T follicular helper cell (primary cell): ENCODE measurements around the gene SMIM36.
"Not testable (repeated sequence)": the region's sequence is repeated elsewhere in the genome, so short reads cannot be mapped to it uniquely, and the experiment has no call there.

Experiments
- DNase-seq: peaks from one replicate; pipeline ENCODE4 v3.0.0-alpha.2; 2020; ENCODE audit warnings: low read depth

SMIM36 gene

DNA sequence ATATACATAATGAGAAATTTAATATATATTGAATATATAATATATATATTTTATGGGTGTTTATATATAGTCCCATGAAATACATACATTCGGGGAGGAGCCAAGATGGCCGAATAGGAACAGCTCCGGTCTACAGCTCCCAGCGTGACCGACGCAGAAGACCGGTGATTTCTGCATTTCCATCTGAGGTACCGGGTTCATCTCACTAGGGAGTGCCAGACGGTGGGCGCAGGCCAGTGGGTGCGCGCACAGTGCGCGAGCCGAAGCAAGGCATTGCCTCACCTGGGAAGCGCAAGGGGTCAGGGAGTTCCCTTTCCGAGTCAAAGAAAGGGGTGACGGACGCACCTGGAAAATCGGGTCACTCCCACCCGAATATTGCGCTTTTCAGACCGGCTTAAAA, 9.6 kb downstream of the SMIM36 start:
- not testable (repeated sequence) for DNase-seq

DNA sequence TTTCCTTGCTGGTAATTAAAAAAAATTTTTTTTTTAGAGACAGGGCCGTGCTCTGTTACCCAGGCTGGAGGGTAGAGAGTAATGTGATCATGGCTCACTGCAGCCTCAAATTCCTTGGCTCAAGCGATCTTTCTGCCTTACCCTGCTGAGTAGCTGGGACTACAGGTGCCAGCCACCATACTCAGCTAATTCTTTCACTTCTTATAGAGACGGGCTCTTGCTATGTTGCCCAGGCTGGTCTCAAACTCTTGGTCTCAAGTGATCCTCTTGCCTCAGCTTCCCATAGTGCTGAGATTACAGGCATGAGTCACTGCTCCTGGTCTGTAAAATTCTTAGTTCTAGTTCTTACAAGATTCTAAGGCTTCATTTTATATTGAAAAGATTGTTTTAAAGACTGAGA, 11.1 kb downstream of the SMIM36 start:
- no peak for DNase-seq

DNA sequence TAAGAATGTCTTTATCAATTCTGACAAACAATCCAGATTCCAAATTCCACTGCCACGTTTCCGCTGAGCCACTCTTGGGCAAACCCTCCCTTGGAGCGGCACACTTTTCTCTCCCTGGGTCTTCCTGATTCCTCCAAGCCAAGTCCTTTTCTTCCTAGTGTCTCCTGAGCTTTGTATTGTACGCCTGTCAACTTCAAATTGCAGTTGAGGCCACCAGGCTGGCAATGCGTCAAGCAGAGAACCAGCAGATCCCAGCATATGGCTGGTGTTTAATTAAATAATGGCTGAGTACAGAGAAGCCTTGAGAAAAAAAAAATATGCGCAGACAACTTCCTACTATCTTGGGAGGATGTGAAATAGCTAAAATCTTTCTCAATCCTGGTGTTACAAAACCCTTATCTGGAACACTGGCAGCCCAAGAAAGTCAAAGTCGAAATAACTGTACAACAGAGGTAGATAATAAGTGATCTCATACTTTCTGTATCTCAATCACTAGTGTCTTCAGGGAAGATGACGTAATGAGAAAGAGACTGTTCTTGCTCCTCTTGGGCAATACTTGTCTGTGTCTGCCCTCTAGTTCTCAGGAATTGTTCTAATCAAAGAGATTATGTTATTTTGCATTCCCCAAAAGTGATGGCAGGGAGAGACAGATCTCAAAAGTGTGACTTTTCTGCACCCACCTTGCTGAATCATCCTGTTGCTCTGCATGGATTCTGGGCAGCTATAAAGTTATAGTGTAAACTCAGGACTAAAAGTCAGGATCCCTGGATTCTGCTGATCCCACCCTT, 15.0 kb downstream of the SMIM36 start:
- no peak for DNase-seq

DNA sequence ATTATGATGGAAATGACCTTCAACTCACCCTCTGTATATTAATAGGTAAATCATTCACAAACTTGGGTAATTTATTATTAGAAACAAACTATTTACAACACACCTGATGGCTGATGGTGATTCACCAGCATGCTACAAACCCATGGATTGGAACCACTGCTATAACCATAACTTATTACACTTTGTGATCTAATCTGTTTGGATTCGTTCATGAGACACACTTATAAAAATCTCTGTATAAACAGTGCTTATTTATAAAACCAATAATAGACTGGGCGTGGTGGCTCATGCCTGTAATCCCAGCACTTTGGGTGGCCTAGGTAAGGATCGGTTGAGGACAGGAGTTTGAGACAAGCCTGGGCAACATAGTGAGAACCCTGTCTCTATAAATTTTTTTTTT, 16.0 kb downstream of the SMIM36 start:
- DNase-seq = no peak

DNA sequence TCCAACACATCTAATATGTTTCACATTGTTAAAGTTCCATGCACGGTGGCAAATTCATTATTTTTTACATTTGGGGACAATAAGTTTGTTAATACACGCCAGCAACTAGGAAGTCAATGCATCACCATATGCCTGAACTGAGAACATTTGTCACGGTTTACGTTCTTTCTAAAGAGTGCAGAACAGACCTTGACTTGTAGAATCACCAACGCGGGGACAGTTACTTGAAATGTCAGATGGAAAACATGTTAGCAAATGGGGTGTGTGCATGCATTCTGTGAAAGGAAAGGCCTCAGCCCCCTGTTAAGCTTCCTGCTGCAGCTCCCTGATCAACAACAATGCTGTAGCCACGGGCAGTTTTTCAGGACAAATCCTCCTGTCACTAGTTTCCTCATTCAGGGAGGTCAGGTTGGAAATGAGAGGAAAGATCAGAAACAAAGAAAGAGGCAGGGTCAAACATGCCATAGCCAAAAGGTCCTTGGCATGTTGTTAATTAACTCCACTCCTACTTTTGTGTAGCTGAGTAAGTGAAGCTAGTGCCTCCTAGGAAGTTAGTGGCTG, 18.4 kb downstream of the SMIM36 start:
- DNase-seq = no peak

DNA sequence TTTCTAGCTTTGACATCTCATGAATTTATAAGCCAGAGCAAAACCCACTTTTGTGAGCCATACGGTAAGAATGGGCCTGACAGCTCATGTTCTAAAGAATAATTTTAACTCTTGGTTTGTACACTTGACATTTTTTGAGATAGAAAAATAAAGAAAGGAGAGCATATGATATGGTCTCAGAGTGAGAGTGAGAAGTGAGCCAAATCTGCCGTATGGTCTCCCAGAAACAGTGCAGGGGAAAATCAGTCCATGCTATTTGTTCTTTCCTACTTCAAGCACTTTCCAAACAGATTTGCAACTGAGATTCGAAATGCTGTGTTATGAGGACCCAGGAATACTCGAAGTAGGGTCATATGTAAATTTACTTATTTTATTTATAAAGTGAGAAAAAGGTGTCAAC, 20.9 kb downstream of the SMIM36 start:
- DNase-seq = no peak

DNA sequence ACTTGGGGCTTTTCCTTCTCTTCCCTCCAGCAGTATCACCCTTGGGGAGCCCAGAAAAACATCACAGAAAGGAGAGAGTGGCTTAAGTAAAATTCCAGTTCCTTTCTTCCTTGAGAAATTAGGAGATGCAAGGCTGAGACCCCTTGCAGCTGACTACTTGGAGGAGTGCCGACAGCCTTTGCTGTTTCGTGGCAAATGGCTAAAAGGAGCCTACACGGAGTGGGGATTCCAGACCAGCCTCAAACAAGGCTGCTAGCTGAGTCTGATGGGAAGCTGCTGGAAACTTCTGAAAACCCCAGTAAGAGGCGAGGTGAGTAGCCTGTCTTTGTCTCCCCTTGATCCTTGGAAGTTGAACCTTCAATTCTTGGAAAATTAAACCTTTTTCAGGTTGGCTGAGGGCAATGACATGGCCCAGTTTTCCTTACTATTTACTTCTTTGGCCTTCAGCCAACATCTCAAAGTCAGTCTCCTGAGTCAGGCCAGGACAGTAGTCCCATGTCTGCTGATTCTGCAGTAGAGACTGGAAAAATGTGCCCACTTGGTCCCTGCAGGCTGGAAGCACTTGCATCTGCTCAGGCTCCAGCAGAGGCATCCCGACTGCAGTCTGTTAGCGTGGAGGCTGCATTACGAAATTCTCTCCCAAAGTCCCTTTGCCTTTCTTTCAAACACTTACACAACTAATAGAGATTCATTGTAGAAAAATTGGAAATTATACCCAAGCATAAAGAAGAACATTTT, 23.4 kb downstream of the SMIM36 start:
- DNase-seq = no peak

DNA sequence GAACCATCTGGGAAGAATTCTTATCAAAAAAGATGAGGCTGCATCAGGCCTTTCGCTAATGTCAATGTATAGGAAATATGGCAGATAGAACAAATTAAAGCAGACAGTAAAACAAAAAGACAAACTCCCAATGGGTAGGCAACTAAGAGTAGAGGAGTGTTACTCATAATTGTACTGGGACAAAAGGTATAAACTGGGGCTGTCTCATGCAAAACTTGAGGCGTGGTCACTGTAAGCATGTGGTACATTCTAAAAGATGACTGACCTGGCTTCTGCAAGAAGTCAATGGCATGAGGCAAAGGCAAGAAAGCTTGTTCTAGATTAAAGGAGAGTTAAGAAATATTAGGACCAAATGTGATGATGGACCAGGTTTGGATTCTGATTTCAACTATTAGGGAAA, 26.7 kb downstream of the SMIM36 start:
- no peak for DNase-seq

DNA sequence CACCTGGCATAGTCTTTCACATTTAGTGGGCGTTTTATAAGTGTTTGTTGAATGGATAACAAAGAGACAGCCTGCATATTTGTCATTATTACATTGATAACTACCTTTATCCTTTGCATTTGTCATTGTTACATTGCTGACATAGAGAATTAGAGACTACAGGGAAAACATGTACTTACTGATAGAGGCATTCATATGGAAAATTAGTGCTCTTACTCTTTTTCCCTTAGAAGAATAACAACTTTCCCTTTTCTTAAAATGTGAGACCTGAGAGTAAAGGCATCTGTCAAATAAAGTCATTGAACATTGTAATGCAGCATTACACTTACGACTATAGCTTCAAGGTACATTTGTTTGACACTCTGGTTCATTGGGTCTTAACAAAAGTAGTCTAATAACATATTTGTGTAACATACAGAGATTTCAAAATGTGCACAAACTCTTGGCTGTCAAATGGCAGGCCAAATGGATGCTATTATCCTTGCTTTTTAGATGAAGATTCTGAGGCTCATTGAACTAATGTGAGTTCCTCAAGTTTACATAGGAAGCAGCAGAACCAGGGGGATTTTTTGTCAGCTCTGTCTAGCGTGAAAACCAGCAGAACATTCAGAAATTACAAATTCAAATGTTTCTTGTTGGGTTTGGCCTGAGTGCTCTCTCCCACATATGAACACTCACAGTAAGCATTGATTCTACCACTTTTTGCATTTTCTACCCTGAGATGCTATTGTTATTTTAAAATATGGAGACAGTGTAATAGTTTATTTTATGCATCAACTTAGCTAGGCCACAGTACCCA, 28.5 kb downstream of the SMIM36 start:
- DNase-seq = no peak

DNA sequence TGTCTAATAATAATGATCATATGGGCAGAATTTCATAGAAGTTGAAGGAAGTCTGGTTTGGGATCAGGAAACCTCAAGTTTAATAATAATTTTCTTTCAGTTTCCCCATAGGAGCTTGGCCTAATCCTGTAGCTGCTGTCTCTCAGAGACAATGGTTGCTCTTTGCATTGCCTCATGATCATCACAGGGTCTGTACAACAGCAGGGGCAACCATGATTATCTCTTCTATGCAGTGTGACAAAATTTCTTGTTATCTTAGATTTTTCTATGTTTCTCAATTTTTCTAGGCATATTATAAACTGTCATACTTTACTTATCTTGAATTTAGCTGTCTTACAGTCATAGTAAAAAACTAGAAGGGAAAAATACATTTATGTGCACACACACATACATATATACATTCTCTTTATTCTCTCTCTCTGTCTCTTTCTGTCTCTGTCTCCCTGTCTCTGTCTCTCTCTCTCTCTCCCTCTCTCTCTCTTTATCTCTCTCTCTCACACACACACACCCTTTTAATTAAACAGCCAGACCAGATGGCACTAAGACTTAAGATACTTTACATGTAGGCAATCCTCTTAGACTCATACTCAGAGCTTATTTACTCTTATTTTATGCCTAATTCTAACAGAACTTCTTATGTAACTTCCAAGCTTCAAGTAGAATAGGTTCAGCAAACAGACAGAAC, 30.5 kb downstream of the SMIM36 start:
- DNase-seq = no peak

DNA sequence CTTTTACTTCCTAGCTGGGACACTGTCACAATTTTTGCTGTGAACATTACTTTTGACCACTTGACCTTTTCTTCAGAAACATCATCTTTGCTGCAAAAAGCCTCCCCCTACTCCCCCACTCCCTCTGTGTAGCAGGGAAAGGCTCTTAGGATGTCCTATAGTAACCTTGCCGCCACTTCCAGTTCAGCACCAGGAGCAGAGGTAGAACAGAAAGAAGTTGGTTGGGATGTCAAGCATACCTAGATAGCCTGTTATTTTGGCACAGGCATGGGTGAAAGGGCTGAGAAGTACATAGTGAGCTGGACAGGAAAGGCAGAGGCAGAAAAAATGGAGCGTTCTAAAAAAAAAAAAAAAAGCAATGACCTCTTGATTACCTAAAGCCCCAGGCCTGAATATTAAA, 31.3 kb downstream of the SMIM36 start:
- no peak for DNase-seq

DNA sequence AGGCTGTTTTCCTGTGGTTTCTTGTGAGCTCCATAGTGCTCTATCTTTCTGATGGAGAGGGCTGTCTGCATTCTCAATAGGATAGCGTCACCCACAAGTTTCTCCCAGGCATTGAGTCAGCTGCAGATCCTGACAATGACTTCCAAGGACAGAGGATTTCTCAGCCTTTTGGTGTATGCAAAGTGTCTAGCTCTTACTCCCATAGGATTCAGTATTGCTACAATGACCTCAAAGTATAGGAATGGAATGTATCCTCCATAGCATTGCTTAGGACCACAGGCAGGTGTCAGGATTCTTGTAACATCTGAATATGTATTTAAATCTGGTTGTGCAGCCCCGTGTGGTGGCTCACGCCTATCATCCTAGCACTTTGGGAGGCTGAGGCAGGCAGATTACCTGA, 32.3 kb downstream of the SMIM36 start:
- DNase-seq = no peak

DNA sequence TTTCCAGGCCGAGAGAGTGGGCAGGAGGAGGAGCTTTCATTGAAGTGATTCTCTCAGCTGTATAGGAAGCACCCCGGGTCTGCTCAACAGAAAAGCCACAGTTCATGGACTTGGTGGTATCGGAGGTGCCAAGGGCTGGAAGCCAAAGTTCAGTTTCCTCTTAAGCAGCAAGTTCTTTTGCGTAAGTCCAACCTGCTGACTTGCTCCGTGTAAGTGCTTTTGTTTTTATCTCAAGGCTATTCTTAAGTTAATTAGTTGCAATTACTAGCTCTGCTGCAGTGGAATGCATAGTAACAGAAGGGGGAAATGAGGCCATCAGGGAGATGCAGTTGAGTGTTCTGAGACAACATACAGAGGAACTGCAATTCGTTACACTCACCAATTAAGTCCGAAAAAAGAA, 44.6 kb downstream of the SMIM36 start:
- no peak for DNase-seq

DNA sequence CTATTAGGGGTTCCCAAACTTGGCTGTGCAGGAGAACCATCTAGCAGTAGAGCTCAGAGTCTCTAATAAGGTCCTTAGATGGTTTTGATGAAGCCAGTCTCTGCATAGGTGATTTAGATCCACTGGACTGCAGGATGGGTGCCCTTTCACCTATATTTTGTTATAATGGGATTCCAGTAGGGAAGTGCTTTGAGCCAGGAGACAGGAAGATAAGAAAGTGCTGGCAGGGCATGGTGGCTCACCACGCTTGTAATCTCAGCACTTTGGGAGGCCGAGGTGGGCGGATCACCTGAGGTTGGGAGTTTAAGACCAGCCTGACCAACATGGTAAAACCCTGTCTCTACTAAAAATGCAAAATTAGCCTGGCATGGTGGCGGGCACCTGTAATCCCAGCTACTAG, 45.5 kb downstream of the SMIM36 start:
- DNase-seq = not testable (repeated sequence)

DNA sequence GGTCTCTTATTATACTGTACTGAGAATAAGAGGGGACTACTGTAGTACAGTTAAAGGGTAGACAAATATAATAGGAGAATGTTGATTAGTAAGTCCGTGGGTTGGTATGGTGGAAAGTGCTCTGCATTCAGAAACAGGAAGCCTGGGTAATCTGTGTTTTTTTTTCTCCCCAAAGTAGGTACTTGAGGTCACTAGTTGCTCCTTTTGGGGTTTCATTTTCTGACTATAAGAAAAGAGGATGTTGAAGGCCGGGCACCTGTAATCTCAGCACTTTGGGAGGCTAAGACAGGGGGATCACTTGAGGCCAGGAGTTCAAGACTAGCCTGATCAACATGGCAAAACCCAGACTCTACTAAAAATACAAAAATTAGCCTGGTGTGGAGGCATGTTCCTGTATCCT, 47.7 kb downstream of the SMIM36 start:
- DNase-seq = no peak

DNA sequence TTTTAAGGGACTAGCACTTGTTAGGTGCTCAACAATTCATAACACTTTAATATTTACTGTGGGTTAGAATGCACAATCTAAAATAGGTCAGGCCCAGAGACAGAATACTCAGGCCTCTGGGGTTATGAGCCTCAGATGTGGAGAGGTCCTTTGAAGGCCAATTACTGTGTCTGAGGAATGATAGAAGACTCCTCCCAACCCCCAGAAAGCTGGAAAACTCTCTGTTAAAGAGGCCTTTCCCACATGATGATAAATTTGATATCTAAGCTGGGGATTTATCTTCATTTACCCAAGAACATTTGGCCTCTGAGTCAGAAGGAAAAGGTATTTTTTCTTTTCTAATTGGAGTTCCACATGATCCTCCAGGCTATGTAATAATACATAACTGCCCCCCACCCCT, 48.5 kb downstream of the SMIM36 start:
- no peak for DNase-seq

DNA sequence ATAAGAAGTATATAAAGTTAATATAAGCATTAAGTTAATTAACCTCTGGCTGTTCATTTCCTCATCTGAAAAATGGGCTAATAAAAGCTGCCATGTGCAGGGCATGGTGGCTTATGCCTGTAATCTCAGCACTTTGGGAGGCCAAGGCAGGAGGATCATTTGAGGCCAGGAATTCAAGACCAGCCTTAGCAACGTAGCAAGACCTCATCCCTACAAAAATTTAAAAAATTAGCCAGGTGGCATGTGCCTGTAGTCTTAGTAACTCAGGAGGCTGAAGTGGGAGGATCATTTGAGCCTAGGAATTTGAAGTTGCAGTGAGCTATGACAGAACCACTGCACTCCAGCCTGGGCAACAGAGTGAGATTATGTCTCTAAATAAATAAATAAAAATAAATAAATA, 49.0 kb downstream of the SMIM36 start:
- no peak for DNase-seq

DNA sequence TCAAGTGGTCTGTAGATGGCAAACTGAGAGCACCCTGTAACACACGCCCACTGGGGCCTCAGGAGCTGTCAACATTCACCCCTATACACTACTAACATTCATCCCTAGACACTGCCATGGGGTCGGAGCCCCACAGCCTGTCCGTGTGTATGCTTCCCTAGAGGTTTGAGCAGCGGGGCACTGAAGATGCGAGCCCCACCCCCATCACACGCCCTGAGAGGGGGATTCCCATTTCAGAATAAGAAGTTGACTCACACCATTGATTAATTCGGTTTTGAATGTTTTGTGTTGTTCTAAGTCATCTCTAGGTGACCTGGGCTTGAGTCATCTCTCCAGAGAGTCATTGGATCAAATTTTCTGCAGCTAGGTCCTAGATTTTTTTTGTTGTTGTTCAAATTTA, 52.3 kb downstream of the SMIM36 start:
- no peak for DNase-seq

DNA sequence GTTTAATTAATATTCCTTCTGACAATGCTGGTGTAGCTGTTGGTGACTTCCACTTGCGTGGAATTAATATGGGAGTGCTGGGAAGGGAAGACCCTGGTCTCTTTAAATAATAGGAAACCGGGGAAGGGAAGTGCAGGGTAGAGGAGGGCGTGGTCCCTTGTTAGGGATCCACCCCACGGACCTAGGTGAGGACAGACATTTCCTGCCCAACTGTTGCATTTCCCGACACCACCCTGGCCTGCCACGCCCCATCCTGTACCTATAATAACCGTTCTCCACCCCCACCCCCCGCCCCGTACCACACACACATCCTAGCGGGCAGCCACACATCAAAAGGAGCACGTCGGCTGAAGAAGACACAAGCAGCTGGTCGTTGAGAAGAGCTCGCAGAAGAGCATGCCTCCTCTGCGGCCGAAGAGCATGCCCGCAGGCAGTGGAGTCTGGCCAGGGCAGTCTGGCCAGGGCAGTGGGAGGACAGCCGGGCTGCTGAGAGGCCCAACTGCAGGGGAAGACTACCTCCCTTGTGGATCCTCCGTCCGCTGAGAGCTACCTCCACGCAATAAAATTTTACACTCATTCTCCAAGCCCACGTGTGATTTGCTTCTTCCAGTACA, 52.9 kb downstream of the SMIM36 start:
- no peak for DNase-seq

DNA sequence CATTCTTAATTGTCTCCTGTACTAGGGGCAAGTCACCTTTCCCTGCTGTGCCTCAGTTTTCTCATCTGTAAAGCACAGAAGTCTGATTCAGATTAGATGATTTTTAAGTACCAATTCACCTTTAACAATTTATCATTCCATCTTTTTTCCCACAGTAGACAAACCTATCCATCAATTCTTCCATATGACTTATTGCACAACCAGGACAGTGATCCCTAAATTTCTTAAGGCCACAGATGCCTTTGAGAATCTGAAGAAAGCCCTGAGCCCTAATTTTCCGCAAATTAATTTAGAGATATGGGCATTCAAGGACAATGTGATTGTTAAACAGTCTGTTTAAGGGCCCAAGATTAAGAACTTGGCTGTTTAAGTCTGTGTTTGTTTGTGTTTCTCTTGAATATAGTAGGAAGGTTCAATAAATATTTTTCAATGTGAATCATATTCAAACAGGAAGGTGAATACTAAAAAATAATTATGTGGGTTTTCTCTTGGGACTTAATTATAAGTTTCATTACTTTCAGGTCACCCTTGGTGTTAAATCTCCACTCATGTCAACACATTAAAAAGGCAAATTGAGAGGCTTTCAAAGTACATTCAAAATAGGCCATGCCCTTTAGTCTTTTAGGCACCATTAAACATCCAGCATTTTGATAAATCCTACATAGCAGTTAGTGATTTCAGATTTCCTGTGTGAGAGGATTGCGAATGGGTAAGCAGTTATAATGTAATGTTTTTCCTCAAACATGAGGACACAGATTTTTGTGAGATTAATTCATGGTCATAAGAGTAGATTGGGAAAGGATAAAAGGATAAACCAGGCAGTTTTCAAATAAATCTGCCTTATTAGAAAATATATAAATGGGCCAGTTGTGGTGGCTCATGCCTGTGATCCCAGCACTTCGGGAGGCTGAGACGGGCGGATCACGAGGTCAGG, 54.7 kb downstream of the SMIM36 start:
- no peak for DNase-seq
